ENCODE measurements around the gene SNAPC2. TPM values are rescaled to one million over a fixed set of nuclear protein-coding genes. Genes with fewer than 3 reads are reported as not detected.

The SNAPC2 gene
- total RNA-seq, 4 donors from 2014 or later = 11.4 to 35.9 (median 13.0) TPM

GRCh38 chr19:7944177-7944761 lies 24.1 kb downstream of the SNAPC2 start:
- Histone ChIP-seq H3K4me1 (peaks cover 5 to 26% (median 12%) of the 10 kb centered on the region in 4 donors), H3K27ac (peak overlapping the region; percentile 85 to 98 (median 94)), H3K27me3 (no peaks in the 10 kb centered on the region), H3K4me3 (peak overlapping the region; percentile 30 to 68 (median 51)), H3K9me3 (no peaks in the 10 kb centered on the region), H3K36me3 (peaks cover 0 to 13% (median 6%) of the 10 kb centered on the region in 4 donors)
- peak; percentile 91 for DNase-seq
- TF ChIP-seq EP300 (IDR thresholded peaks at IDR 0.05; ENCODE audit: low read depth) = no peak
- TF ChIP-seq, protein P1, sequence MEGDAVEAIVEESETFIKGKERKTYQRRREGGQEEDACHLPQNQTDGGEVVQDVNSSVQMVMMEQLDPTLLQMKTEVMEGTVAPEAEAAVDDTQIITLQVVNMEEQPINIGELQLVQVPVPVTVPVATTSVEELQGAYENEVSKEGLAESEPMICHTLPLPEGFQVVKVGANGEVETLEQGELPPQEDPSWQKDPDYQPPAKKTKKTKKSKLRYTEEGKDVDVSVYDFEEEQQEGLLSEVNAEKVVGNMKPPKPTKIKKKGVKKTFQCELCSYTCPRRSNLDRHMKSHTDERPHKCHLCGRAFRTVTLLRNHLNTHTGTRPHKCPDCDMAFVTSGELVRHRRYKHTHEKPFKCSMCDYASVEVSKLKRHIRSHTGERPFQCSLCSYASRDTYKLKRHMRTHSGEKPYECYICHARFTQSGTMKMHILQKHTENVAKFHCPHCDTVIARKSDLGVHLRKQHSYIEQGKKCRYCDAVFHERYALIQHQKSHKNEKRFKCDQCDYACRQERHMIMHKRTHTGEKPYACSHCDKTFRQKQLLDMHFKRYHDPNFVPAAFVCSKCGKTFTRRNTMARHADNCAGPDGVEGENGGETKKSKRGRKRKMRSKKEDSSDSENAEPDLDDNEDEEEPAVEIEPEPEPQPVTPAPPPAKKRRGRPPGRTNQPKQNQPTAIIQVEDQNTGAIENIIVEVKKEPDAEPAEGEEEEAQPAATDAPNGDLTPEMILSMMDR (IDR thresholded peaks at IDR 0.05) = peak; percentile 89 to 98 (median 94)
- intact Hi-C loops (cut with DNase I; ENCODE audit: low total_unique reads) (no loop called here), in situ Hi-C loops (cut with MboI; ENCODE audit: low pct_ligation_motif_present in 1 of 4, low pct_unique_long_range_greater_than_20kb in 1 of 4, low sequenced_read_pairs in 3 of 4) (loop anchor here in 2 of 4 donors (10.0 kb wide), 1 partner anchor 311 kb away; no protein-coding TSS in a partner anchor)
- WGBS, 2 donors (ENCODE audit: low coverage in 1 of 2) = 28 to 66% methylated on average over 5 to 18 of the region's 18 CpGs

DNA sequence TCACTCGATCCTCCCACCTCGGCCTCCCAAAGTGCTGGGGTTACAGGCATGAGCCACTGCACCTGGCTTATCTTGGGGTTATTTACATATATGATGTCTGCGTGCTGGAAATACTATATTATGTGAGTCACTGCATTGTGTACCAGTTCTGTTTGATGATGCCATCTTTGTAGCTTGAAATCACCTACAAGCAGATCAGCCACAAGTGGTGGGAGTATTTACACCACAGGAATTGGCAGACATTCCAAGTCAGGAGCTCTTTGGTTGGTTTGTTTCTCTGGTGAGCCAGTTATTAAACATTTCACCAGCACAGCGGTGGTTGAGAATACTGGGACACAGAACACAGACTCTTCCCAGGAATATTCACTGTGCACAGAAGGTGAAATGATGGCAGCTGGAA lies 27.8 kb downstream of the SNAPC2 start:
- no peak overlapping the region for H3K27ac ChIP-seq
- DNase-seq = no peak
- 91 to 94% methylated on average over 3 of the region's 4 CpGs for WGBS, 2 donors (ENCODE audit: low coverage in 1 of 2)
- H3K4me1 ChIP-seq = peaks cover 0 to 7% (median under 1%) of the 10 kb centered on the region in 4 donors
- intact Hi-C loops (cut with DNase I; ENCODE audit: low total_unique reads) (loop anchor here (5.0 kb wide), 1 partner anchor 34 kb away; no protein-coding TSS in a partner anchor), in situ Hi-C loops (cut with MboI; ENCODE audit: low pct_ligation_motif_present in 1 of 4, low pct_unique_long_range_greater_than_20kb in 1 of 4, low sequenced_read_pairs in 3 of 4) (loop anchor here in 2 of 4 donors (10.0 kb wide), 1 partner anchor 307 kb away; no protein-coding TSS in a partner anchor)
- no peak overlapping the region for H3K4me3 ChIP-seq
- H3K36me3 ChIP-seq = no peaks in the 10 kb centered on the region
- H3K9me3 ChIP-seq = no peaks in the 10 kb centered on the region
- TF ChIP-seq POLR2AphosphoS5 (IDR thresholded peaks at IDR 0.05) (no peak), EP300 (IDR thresholded peaks at IDR 0.05; ENCODE audit: low read depth) (no peak), POLR2A (IDR thresholded peaks at IDR 0.05) (no peak)
- TF ChIP-seq, protein P1 (IDR thresholded peaks at IDR 0.05) = no peak
- no peaks in the 10 kb centered on the region for H3K27me3 ChIP-seq

- in situ Hi-C loops (cut with MboI; ENCODE audit: low pct_ligation_motif_present in 1 of 4, low pct_unique_long_range_greater_than_20kb in 1 of 4, low sequenced_read_pairs in 3 of 4) (loop anchor here in 1 of 4 donors (25.0 kb wide), 1 partner anchor 284 kb away; no protein-coding TSS in a partner anchor), intact Hi-C loops (cut with DNase I; ENCODE audit: low total_unique reads) (loop anchor here (10.0 kb wide), 1 partner anchor 302 kb away; no protein-coding TSS in a partner anchor)
- no peak for DNase-seq
- Histone ChIP-seq H3K4me3 (no peak overlapping the region), H3K27ac (no peak overlapping the region), H3K27me3 (no peaks in the 10 kb centered on the region), H3K9me3 (no peaks in the 10 kb centered on the region), H3K36me3 (no peaks in the 10 kb centered on the region), H3K4me1 (no peaks in the 10 kb centered on the region)
- no peak for TF ChIP-seq POLR2AphosphoS5 (IDR thresholded peaks at IDR 0.05)
- TF ChIP-seq, protein P1 (IDR thresholded peaks at IDR 0.05) = no peak
- no peak for TF ChIP-seq EP300 (IDR thresholded peaks at IDR 0.05; ENCODE audit: low read depth)
- no peak for TF ChIP-seq POLR2A (IDR thresholded peaks at IDR 0.05)
- WGBS, 2 donors (ENCODE audit: low coverage in 1 of 2) = 10 to 25% methylated on average over 2 to 3 of the region's 3 CpGs
Measured at GRCh38 chr19:7953060-7953459, 32.9 kb downstream of the SNAPC2 start.

GRCh38 chr19:7953576-7953975 lies 33.4 kb downstream of the SNAPC2 start:
- Histone ChIP-seq H3K4me3 (no peak overlapping the region), H3K4me1 (no peaks in the 10 kb centered on the region), H3K27ac (no peak overlapping the region), H3K36me3 (no peaks in the 10 kb centered on the region), H3K27me3 (no peaks in the 10 kb centered on the region), H3K9me3 (no peaks in the 10 kb centered on the region)
- intact Hi-C loops (cut with DNase I; ENCODE audit: low total_unique reads) = loop anchor here (10.0 kb wide), 1 partner anchor 301 kb away; no protein-coding TSS in a partner anchor
- in situ Hi-C loops (cut with MboI; ENCODE audit: low pct_ligation_motif_present in 1 of 4, low pct_unique_long_range_greater_than_20kb in 1 of 4, low sequenced_read_pairs in 3 of 4) = loop anchor here in 1 of 4 donors (25.0 kb wide), 1 partner anchor 284 kb away; no protein-coding TSS in a partner anchor
- 82 to 95% methylated on average over 7 of the region's 7 CpGs for WGBS, 2 donors (ENCODE audit: low coverage in 1 of 2)
- TF ChIP-seq, protein P1 (IDR thresholded peaks at IDR 0.05) = no peak
- TF ChIP-seq POLR2A (IDR thresholded peaks at IDR 0.05) (no peak), POLR2AphosphoS5 (IDR thresholded peaks at IDR 0.05) (no peak), EP300 (IDR thresholded peaks at IDR 0.05; ENCODE audit: low read depth) (no peak)
- no peak for DNase-seq

All from transverse colon (tissue), 4 donors.